ENCODE data around the gene FRAS1.

DNA sequence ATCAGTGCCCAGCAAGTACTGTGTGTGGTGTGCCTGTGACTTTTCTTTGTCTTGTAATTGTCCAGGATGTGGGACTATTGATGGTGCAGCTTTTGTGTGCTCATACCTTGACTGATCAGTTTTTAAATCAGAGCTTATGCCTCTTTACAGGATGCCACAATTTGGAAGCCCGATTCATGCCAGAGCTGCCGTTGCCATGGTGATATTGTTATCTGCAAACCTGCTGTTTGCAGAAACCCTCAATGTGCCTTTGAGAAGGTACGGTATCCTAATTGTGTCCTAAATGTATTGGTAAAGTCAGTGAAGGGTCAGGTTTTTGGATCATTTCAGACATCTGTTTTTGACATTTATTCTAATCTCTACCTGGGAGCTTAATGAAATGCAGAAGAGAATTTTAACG lies 180.2 kb downstream of the FRAS1 start:
- TF ChIP-seq, protein P1, sequence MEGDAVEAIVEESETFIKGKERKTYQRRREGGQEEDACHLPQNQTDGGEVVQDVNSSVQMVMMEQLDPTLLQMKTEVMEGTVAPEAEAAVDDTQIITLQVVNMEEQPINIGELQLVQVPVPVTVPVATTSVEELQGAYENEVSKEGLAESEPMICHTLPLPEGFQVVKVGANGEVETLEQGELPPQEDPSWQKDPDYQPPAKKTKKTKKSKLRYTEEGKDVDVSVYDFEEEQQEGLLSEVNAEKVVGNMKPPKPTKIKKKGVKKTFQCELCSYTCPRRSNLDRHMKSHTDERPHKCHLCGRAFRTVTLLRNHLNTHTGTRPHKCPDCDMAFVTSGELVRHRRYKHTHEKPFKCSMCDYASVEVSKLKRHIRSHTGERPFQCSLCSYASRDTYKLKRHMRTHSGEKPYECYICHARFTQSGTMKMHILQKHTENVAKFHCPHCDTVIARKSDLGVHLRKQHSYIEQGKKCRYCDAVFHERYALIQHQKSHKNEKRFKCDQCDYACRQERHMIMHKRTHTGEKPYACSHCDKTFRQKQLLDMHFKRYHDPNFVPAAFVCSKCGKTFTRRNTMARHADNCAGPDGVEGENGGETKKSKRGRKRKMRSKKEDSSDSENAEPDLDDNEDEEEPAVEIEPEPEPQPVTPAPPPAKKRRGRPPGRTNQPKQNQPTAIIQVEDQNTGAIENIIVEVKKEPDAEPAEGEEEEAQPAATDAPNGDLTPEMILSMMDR (IDR thresholded peaks at IDR 0.05): no peak
- TF ChIP-seq POLR2A (IDR thresholded peaks at IDR 0.05): no peak

Data from heart left ventricle (tissue), 13 donors.